Endothelial cell of umbilical vein (primary cell): ENCODE data around the gene RNF213. TPM values are rescaled to one million over a fixed set of nuclear protein-coding genes. Genes with fewer than 3 reads are reported as not detected.

ENCODE experiments used
- BruUV-seq: library from RNA; stranded (reverse); fragments of 400-500 nt; replicated peaks from 2 replicates; lab custom pipeline; 2021; lab: Mats Ljungman, UMichigan
- CTCF ChIA-PET: fragments of 300-600, 350-600 bp; sonication (Branson Sonifier 250); formaldehyde crosslinking; loops from one replicate; lab custom pipeline; 2021; ENCODE audit warnings: antibody characterized with exemption, inconsistent platforms; lab: Charles Lee
- POLR2A ChIA-PET: fragments of 300-600, 350-600 bp; sonication (Branson Sonifier 250); formaldehyde crosslinking; loops from one replicate; lab custom pipeline; 2021; ENCODE audit warnings: antibody characterized with exemption, inconsistent platforms; lab: Charles Lee
- DNase-seq: peaks from one replicate; pipeline ENCODE4 v3.0.0-alpha.2; 2011; ENCODE audit warnings: low read depth, low spot score
- FAIRE-seq: peaks from 2 replicates; lab custom pipeline; 2011; peaks lifted over from hg19 to GRCh38; lab: Jason Lieb, UNC
- H2AFZ ChIP-seq: 2 replicates; pipeline ENCODE4 v1.6.0; 2012; ENCODE audit warnings: low read depth, low read length, control low read depth, inconsistent platforms
- H3K27ac ChIP-seq: 2 replicates; pipeline ENCODE4 v1.5.1; 2011; ENCODE audit warnings: low read depth, mild to moderate bottlenecking, control low read depth, low read length, moderate library complexity; ENCODE audit not compliant: insufficient read depth
- H3K27me3 ChIP-seq, 2 experiments: 2 replicates each; pipeline versions ENCODE4 v1.6.0 to v1.6.1; 2011; ENCODE audit warnings: low read length in 2 of 2, mixed read lengths in 1 of 2; ENCODE audit not compliant: control insufficient read depth in 2 of 2, insufficient read depth in 2 of 2
- H3K36me3 ChIP-seq, 2 experiments: 2 replicates in 1 of 2; 3 replicates in 1 of 2; pipeline ENCODE4 v1.5.1; 2011; ENCODE audit warnings: low read length in 2 of 2, mild to moderate bottlenecking in 1 of 2, moderate library complexity in 1 of 2; ENCODE audit not compliant: control insufficient read depth in 2 of 2, insufficient read depth in 2 of 2; ENCODE audit errors: extremely low read depth in 1 of 2
- H3K4me1 ChIP-seq: 3 replicates; pipeline ENCODE4 v1.5.1; 2011; ENCODE audit warnings: mild to moderate bottlenecking, low read length; ENCODE audit not compliant: control insufficient read depth, insufficient read depth; ENCODE audit errors: extremely low read depth
- H3K4me2 ChIP-seq: 2 replicates; pipeline ENCODE4 v1.6.1; 2011; ENCODE audit warnings: low read length, control low read depth, mixed read lengths; ENCODE audit not compliant: insufficient read depth
- H3K4me3 ChIP-seq, 3 experiments: fragments of 200-600 bp in 1 of 3; sonication (generic), shearing (Covaris generic) in 1 of 3; replicated peaks in 1 of 3; 2 replicates each; pipeline ENCODE4 v1.5.1; 2011 to 2016; ENCODE audit warnings: control low read depth in 3 of 3, low read length in 3 of 3, mild to moderate bottlenecking in 2 of 3, inconsistent platforms in 1 of 3, low read depth in 1 of 3, moderate library complexity in 1 of 3; ENCODE audit not compliant: insufficient read depth in 1 of 3
- H3K79me2 ChIP-seq: 2 replicates; pipeline ENCODE4 v1.6.0; 2012; ENCODE audit warnings: low read length, inconsistent platforms; ENCODE audit not compliant: control insufficient read depth, insufficient read depth
- H3K9ac ChIP-seq: replicated peaks from 2 replicates; pipeline ENCODE3; 2011; ENCODE audit warnings: low read length, control low read depth; ENCODE audit not compliant: insufficient read depth; ENCODE audit errors: extremely low read depth
- H3K9me1 ChIP-seq: replicated peaks from 3 replicates; pipeline ENCODE4 v1.6.0; 2011; ENCODE audit warnings: mild to moderate bottlenecking, low read length; ENCODE audit not compliant: control insufficient read depth, insufficient read depth; ENCODE audit errors: extremely low read depth
- H3K9me3 ChIP-seq: replicated peaks from 2 replicates; pipeline ENCODE4 v1.5.1; 2012; ENCODE audit warnings: low read length, inconsistent platforms; ENCODE audit not compliant: control insufficient read depth, insufficient read depth
- H4K20me1 ChIP-seq: replicated peaks from 2 replicates; pipeline ENCODE3; 2011; ENCODE audit warnings: mild to moderate bottlenecking, low read length; ENCODE audit not compliant: control insufficient read depth, insufficient read depth; ENCODE audit errors: extremely low read depth
- EZH2 ChIP-seq: IDR thresholded peaks from 2 replicates; pipeline ENCODE4 v1.6.1; 2012; ENCODE audit warnings: borderline replicate concordance, low read depth, mild to moderate bottlenecking, moderate library complexity, low read length, inconsistent platforms; ENCODE audit not compliant: severe bottlenecking
- FOS ChIP-seq: IDR thresholded peaks from 2 replicates; pipeline ENCODE4 v1.6.1; 2011; ENCODE audit warnings: mild to moderate bottlenecking, low read length, moderate library complexity, borderline replicate concordance; ENCODE audit not compliant: insufficient read depth
- GATA2 ChIP-seq: IDR thresholded peaks from 2 replicates; pipeline ENCODE4 v1.7.0; 2011; ENCODE audit warnings: low read depth, mild to moderate bottlenecking, moderate library complexity, mixed read lengths, low read length; ENCODE audit not compliant: insufficient read length, insufficient read depth
- JUN ChIP-seq: IDR thresholded peaks from 2 replicates; pipeline ENCODE4 v1.6.1; 2011; ENCODE audit warnings: borderline replicate concordance, low read depth; ENCODE audit not compliant: insufficient read length, insufficient read depth
- MYC ChIP-seq: IDR thresholded peaks from one replicate; pipeline ENCODE4 v1.6.1; 2011; ENCODE audit warnings: mild to moderate bottlenecking, low read depth, low read length
- POLR2A ChIP-seq: IDR thresholded peaks from 2 replicates; pipeline ENCODE4 v1.6.1; 2012; ENCODE audit warnings: low read depth, mild to moderate bottlenecking, control low read depth, low read length
- POLR2AphosphoS5 ChIP-seq: IDR thresholded peaks from 2 replicates; pipeline ENCODE4 v1.6.1; 2012; ENCODE audit warnings: low read depth, mild to moderate bottlenecking, control low read depth, low read length, moderate library complexity; ENCODE audit not compliant: insufficient read depth
- dilution Hi-C: fragments of 300-500 bp; cut with MboI; formaldehyde crosslinking; loops from one replicate; pipeline ENCODE4 v1.15.0; 2019; ENCODE audit warnings: low sequenced_read_pairs; ENCODE audit not compliant: extremely low pct_ligation_motif_present
- intact Hi-C: fragments of 100-400 bp; cut with micrococcal nuclease; formaldehyde crosslinking; loops from one replicate; pipeline ENCODE4 v1.10.0; 2022
- polyA plus RNA-seq, 4 experiments: library from polyadenylated mRNA; depleted of rRNA in 3 of 4; stranded (reverse) in 3 of 4; unstranded in 1 of 4; fragments of >200 nt; gene quantifications; 2 replicates each; pipeline versions ENCODE4 v1.2.1 to v1.2.3, GENCODE V29; 2011 to 2012; ENCODE audit warnings: missing spikeins in 1 of 4
- total RNA-seq: library from RNA; stranded (reverse); gene quantifications from 2 replicates; pipeline ENCODE4 v1.2.3, GENCODE V29; 2021
- TF ChIP-seq, protein P1 (sequence below), 2 donors: IDR thresholded peaks; 1 replicate in 1 of 2; 2 replicates in 1 of 2; pipeline ENCODE4 v1.5.1; 2011; ENCODE audit warnings: low read length in 2 of 2, mild to moderate bottlenecking in 2 of 2, moderate library complexity in 2 of 2, control low read depth in 1 of 2, inconsistent platforms in 1 of 2, low read depth in 1 of 2; ENCODE audit not compliant: insufficient read depth in 1 of 2; ENCODE audit errors: extremely low read depth in 1 of 2
- TF ChIP-seq, protein P2 (sequence below): IDR thresholded peaks from 2 replicates; pipeline ENCODE4 v1.6.1; 2011; ENCODE audit not compliant: insufficient read depth, insufficient read length

RNF213 gene
- total and polyA plus RNA-seq, 2 donors (not counting 3 experiments of a cell fraction or from before 2014, with no cell fraction given) = 36.5 to 116 TPM

DNA sequence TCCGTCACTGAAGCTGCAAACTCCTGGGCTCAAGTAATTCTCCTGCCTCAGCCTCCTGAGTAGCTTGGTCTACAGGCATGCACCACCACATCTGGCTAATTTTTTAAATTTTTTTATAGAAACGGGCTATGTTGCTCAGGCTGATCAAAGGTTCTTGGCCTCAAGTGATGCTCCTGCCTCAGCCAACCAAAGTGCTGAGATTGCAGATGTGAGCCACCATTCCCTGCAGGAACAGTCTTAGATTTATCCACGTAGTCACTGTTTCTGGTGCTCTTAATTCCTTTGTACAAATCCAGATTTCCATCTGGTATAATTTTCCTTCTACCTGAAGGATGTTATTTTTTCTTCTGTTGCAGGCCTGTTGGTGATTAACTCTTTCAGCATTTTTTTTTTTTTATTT is 27.4 kb upstream of the RNF213 start:
- intact Hi-C loops (no loop called here), dilution Hi-C loops (no loop called here)
- Histone ChIP-seq H3K79me2 (no peaks in the 10 kb centered on the region), H3K4me1 (no peaks in the 10 kb centered on the region), H3K27ac (no peak overlapping the region), H3K4me3 (no peak overlapping the region), H3K9ac (no peak overlapping the region), H2AFZ (no peak overlapping the region), H3K36me3 (peaks cover 0 to 13% of the 10 kb centered on the region in 2 experiments), H3K27me3 (no peaks in the 10 kb centered on the region), H3K4me2 (no peak overlapping the region), H3K9me3 (peaks cover 2% of the 10 kb centered on the region), H3K9me1 (no peaks in the 10 kb centered on the region), H4K20me1 (no peaks in the 10 kb centered on the region)
- BruUV-seq = no TSS peak
- ChIA-PET CTCF (interaction anchor here (0.6 kb wide), 1 partner anchor 22 kb away, joined by 3 read pairs; no protein-coding TSS in a partner anchor), POLR2A (no interaction called here)
- DNase-seq = no peak
- no peak for FAIRE-seq
- TF ChIP-seq GATA2 = no peak
- TF ChIP-seq MYC = no peak

DNA sequence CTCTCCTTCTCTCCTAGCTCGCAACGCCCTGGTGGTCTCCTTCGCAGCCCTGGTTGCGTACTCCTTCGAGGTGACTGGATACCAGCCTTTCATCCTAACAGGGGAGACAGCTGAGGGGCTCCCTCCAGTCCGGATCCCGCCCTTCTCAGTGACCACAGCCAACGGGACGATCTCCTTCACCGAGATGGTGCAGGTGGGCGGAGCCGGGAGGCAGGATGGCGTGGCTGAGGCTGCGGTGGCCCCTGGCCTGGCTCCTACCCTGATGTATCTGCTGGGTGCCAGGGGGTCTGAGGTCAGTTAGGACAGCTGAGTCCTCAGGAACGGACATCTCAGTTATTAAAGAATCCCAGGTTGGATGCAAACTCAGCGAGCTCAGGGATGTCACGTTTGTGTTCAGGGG is 23.7 kb upstream of the RNF213 start:
- intact Hi-C loops (no loop called here), dilution Hi-C loops (no loop called here)
- H3K27me3 ChIP-seq = no peaks in the 10 kb centered on the region
- no peak overlapping the region for H3K9ac ChIP-seq
- no peak for DNase-seq
- TF ChIP-seq GATA2 (no peak), MYC (no peak), JUN (no peak), POLR2AphosphoS5 (no peak), EZH2 (no peak), FOS (no peak), POLR2A (no peak)
- TF ChIP-seq, protein P1, sequence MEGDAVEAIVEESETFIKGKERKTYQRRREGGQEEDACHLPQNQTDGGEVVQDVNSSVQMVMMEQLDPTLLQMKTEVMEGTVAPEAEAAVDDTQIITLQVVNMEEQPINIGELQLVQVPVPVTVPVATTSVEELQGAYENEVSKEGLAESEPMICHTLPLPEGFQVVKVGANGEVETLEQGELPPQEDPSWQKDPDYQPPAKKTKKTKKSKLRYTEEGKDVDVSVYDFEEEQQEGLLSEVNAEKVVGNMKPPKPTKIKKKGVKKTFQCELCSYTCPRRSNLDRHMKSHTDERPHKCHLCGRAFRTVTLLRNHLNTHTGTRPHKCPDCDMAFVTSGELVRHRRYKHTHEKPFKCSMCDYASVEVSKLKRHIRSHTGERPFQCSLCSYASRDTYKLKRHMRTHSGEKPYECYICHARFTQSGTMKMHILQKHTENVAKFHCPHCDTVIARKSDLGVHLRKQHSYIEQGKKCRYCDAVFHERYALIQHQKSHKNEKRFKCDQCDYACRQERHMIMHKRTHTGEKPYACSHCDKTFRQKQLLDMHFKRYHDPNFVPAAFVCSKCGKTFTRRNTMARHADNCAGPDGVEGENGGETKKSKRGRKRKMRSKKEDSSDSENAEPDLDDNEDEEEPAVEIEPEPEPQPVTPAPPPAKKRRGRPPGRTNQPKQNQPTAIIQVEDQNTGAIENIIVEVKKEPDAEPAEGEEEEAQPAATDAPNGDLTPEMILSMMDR (IDR thresholded peaks at IDR 0.05; ENCODE audit: extremely low read depth in 1 of 2, insufficient read depth in 1 of 2, low read depth in 1 of 2, low read length in 2 of 2) = no peak
- TF ChIP-seq, protein P2, sequence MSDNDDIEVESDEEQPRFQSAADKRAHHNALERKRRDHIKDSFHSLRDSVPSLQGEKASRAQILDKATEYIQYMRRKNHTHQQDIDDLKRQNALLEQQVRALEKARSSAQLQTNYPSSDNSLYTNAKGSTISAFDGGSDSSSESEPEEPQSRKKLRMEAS = no peak
- H3K9me3 ChIP-seq = peaks cover 2% of the 10 kb centered on the region
- no peak overlapping the region for H3K27ac ChIP-seq
- no peaks in the 10 kb centered on the region for H3K9me1 ChIP-seq
- ChIA-PET POLR2A (no interaction called here), CTCF (interaction anchor here (1.4 kb wide), 1 partner anchor 10 kb away, joined by 4 read pairs; no protein-coding TSS in a partner anchor)
- H3K4me3 ChIP-seq = no peak overlapping the region
- H3K79me2 ChIP-seq = no peaks in the 10 kb centered on the region
- H3K4me1 ChIP-seq = no peaks in the 10 kb centered on the region
- H4K20me1 ChIP-seq = no peaks in the 10 kb centered on the region
- no peak for FAIRE-seq
- no peak overlapping the region for H2AFZ ChIP-seq
- no TSS peak for BruUV-seq
- H3K4me2 ChIP-seq = no peak overlapping the region
- H3K36me3 ChIP-seq = peaks cover 2 to 9% of the 10 kb centered on the region in 2 experiments
